TTC549 (cell line): ENCODE results near the gene LPP.

Source experiments
- FAIRE-seq: peaks from 2 replicates; lab custom pipeline; 2012; peaks lifted over from hg19 to GRCh38; lab: Jason Lieb, UNC

Gene LPP

GRCh38 chr3:188647237-188647636 is 493.3 kb downstream of the LPP start:
- no peak for FAIRE-seq

DNA sequence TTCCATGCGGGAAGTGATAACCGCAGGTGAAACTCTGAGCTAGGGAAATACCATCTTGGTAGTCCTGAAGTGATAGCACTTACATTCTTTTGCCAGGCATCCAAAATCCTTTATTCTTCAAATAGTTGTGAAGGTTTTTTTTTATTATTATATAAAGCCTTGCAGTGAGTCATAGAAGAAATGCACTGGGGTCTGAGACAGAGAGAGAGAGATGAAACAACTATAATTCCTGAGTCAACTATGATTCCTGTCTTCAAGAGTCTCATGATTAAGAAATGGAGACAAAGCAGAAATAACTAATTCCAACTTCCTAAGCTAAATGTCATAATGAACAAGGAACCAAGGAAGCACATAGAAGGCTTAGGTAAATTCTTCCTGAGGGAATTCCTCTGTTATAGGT is 495.6 kb downstream of the LPP start:
- FAIRE-seq, result no peak

- FAIRE-seq, result no peak
Observed at GRCh38 chr3:188656196-188656982, 502.4 kb downstream of the LPP start.

GRCh38 chr3:188658606-188659005 is 504.6 kb downstream of the LPP start:
- no peak for FAIRE-seq

- no peak for FAIRE-seq
Observed at GRCh38 chr3:188659449-188660090, 505.6 kb downstream of the LPP start.

DNA sequence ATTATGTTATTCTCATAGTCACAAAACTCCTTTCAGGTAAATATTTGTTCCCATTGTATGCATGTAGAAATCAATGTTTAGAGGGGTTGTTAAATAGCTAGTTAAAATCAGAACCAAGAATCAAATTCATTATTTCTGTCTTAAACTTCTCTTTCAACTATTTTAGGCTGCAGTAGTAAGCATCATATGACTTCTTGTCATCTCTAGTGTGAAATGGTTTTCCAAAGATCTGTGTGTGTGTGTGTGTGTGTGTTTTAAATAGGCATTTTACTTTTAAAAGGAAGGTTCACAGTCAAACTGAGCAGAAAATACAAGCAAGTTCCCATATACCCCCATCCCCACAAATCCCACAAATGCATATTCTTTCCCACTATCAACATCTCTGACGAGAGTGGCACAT is 506.5 kb downstream of the LPP start:
- FAIRE-seq, result no peak

- FAIRE-seq, result no peak
Observed at GRCh38 chr3:188661806-188662205, 507.8 kb downstream of the LPP start.

- FAIRE-seq, result no peak
Observed at GRCh38 chr3:188662214-188662613, 508.3 kb downstream of the LPP start.

DNA sequence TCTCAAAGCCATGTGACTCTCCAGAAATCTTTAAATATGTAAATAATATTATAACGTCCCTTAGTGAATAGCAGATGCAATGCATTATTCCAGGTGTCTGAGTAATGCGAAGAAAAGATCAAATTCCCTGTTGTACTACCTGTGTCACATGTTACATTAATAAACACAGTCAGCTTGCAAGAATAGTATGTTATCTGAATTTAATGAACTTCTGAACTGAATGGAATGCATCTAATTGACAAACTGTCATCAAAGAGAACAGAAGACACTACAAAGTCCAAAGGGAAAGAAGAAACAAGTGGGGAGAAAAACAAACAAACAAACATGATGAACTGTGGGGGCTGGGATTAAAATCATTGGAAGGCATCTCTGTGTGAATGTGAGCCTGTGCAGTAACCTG is 508.8 kb downstream of the LPP start:
- no peak for FAIRE-seq

DNA sequence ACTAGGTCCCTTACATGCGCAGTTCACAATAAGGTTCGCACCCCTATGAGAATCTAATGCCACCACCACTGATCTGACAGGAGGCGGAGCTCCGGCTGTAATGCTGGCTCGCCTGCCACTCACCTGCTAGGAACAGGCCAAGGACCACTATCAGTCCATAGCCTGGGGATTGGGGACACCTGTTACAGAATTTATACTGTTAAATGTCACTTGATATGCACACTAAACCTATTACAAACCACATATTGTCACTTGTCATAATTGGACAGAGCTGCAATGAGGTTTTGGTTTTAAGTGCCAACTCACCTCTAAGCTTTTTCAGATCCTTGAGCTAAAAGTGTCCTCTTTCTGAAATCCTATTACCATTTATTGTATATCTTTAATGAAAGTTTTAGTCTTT is 509.9 kb downstream of the LPP start:
- no peak for FAIRE-seq

DNA sequence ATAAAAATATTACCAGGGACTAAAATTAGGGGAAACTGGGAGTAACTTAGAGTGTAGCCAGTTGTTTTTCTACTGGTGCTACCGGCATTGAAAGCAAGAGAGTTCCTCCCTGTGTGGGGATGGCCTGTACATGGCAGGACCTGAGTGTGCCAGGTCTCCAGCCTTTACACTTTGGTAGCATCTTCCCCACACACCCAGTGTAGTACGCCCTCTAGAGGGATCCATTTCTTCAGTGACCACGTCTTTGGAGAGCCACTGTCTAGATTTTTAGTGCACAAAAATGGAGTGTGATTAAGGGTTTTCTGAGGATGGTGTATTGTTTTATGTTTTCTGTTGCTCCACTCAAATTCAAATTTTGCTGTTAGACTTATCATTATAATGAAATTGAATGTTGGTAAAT is 510.8 kb downstream of the LPP start:
- no peak for FAIRE-seq

DNA sequence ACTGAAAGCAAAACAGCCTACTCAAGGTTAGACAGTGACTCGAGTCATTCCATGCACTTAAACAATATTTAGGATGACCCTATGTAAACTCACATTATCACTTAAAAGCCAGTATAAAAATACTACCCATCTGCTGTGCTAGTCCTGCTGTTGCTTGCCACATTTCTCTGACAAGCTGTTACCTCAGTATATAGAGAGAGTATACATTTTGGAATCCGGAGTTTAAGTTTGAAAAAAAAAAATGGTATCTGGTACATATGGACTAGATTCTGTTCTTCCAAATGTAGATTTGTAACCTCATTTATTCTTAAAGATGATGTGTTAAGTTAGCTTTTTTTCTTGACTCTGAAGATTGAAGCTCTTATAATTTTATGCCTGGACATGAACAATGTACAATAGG is 514.0 kb downstream of the LPP start:
- no peak for FAIRE-seq

GRCh38 chr3:188670446-188670845 is 516.5 kb downstream of the LPP start:
- no peak for FAIRE-seq

DNA sequence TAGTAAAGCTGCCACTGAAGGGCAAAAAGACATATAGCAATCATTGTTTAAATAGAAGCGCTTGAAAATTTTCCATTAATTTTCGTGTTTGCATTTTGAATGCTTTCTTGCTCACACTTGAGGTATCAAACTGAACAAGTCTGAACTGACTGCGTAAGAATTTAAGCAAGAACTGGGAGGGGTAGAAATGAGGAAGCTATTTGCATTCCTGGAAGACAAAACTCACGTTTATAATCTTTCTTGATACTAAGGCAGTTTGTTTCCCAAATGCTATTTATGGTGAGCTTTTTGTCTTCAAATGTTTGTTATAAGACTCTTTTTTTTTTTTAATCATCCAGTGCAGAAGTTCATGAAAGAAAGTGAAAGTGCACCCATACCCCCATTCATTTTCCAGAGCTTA is 518.0 kb downstream of the LPP start:
- no peak for FAIRE-seq

DNA sequence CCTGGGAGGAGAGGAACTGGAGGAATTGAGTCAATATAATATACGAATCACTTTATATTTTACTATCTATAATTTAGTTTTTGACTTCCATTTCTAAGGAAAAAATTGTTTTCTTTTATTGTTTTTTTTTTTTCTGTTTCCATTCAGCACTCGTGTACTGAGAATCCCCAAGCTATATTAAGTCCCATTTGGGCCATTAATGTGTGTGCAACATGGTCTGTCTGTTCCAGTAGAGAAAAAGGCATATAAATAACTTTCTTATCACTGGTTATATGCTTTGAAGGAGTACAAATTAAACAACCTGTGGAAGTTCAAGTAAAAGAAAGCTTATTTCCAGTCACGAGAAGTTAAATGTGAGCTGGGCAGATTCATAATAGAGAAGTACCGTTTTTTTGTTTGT is 518.9 kb downstream of the LPP start:
- FAIRE-seq, result no peak

- no peak for FAIRE-seq
Observed at GRCh38 chr3:188673646-188674186, 519.8 kb downstream of the LPP start.

- FAIRE-seq, result no peak
Observed at GRCh38 chr3:188674595-188674994, 520.6 kb downstream of the LPP start.

DNA sequence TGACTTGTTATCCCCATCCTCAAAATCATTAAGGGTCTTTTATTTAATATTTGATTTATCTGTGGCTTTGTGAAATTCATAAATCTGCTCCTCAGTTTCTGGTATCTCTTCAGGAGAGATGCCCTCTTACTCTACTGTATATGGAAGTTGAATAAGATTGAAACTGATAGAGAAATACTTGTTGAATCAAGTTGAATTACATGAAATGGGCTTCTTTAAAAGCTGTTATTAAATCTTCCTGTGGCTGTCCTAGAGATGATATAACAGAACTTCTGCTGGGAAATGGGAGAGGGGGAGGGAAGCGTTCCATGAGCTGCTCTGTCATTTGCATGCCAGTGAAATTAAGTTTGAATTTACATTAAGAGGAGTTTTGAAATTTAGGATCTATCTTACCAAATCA is 523.4 kb downstream of the LPP start:
- no peak for FAIRE-seq

DNA sequence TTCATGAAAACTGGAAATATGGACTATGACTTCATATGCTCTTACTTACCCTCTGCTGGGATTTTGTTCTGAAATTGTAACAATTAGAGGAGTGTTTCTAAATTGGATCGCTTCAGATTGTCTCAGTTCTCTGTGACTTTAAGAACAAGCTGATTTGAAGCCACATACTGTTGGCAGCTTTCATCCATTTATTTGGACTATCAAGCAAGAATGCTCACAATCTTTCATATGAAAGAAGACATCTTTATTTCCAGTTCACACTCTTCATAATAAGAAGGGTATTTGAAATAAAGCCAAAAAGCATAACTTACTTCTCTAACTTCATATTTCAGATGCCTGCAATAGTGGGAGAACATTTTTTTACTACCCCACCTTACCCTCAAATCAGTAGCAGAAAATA is 526.2 kb downstream of the LPP start:
- FAIRE-seq, result no peak

DNA sequence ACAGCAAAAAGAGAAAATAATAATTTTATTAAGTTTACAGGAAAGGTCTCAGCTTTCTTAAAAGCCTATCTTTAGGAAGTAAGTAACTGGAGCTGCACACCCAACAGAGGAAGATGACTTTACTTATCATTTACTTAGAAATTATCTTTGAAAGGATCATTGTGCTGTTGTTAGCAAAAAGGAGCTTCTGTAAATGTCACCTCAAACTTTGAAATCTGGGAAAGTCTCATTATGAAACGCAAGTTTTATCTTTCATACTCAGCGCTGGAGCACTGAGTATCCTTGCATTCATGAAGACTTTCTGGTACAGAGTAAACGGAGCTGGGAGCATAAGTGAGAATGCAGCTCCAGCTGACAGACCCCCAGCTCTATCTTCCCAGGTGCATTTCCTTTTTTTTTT is 526.6 kb downstream of the LPP start:
- FAIRE-seq, result no peak

GRCh38 chr3:188682316-188682715 is 528.4 kb downstream of the LPP start:
- FAIRE-seq, result no peak

DNA sequence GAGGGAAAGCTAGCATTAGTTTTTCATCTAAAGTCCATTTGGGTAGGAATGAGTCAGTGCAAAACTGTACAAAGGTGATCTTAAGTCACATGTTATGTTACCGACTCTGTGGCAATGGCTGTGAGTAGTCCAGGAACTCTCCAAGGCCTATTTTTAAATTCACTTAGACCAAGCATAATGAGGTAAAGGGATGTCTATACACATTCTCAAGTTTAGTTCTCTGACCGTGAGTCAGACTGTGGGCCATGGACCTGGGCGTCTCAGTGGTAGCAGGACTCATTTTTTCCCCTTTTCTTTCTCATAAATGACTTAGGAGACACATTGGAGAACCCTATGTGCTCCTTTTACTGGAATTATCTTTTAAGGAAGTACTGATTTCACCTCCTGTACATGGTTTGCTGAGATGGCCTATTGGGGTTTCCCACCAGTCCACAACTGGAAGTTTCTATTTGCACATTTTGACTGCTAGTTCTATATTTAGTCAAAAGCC is 529.1 kb downstream of the LPP start:
- no peak for FAIRE-seq

DNA sequence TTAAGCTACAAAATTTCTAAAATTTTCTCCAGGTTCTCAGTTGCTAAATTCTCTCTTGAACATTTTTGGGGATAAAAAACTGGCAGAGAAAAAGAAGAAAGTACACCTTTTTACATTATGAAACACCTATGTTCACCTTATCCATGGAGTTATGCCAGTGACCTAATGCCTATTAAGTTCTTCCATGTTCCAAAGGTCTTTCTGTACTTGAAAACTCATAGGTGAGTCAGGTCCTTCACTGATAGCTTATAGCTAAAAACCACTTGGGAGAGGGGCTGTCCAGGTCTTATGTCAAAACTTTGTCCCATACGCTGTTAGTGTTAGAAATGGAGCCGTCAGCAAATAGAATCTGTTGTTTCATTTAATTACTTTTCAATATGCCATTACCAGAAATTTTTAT is 530.3 kb downstream of the LPP start:
- FAIRE-seq, result no peak

GRCh38 chr3:188685789-188686188 is 531.8 kb downstream of the LPP start:
- no peak for FAIRE-seq
